ENCODE data around the gene ATP2A3.

Gene ATP2A3

GRCh38 chr17:3954976-3955672 lies 9.1 kb downstream of the ATP2A3 start:
- Histone ChIP-seq H4K91ac (ENCODE audit: low read depth, low read length) (no peak overlapping the region), H3K14ac (ENCODE audit: low read length) (no peak overlapping the region), H3K23ac (ENCODE audit: low read length) (no peak overlapping the region), H3K9ac (ENCODE audit: low read length) (no peak overlapping the region), H4K12ac (ENCODE audit: low read depth, low read length) (no peak overlapping the region), H2BK12ac (ENCODE audit: low read length) (no peak overlapping the region), H2AFZ (ENCODE audit: insufficient read depth, low read length, poor library complexity) (no peak overlapping the region), H2BK5ac (ENCODE audit: low read depth, low read length, poor library complexity) (no peak overlapping the region), H3K79me2 (ENCODE audit: control insufficient read depth, insufficient read depth, low read length, poor library complexity) (no peaks in the 10 kb centered on the region), H2BK120ac (ENCODE audit: insufficient read depth, low read length, poor library complexity) (no peak overlapping the region), H3K27me3 (ENCODE audit: insufficient read depth, low read length) (no peaks in the 10 kb centered on the region), H2AK5ac (ENCODE audit: low read length) (no peak overlapping the region), H3K79me1 (ENCODE audit: low read length) (no peaks in the 10 kb centered on the region), H3K4ac (ENCODE audit: low read depth, low read length) (no peak overlapping the region), H3K27ac (ENCODE audit: low read depth, low read length) (no peak overlapping the region), H3K4me1 (ENCODE audit: control insufficient read depth in 1 of 2, insufficient read depth in 2 of 2, low read length in 2 of 2) (peaks cover 0 to 3% of the 10 kb centered on the region in 2 experiments), H3K4me2 (ENCODE audit: low read length) (no peak overlapping the region), H3K36me3 (ENCODE audit: control insufficient read depth in 1 of 2, insufficient read depth in 2 of 2, low read length in 2 of 2) (no peaks in the 10 kb centered on the region), H3K9me3 (ENCODE audit: insufficient read depth, low read depth, low read length) (no peaks in the 10 kb centered on the region), H3K4me3 (ENCODE audit: low read depth, low read length) (no peak overlapping the region), H3K18ac (ENCODE audit: low read length) (no peak overlapping the region), H4K8ac (ENCODE audit: low read depth, low read length) (no peak overlapping the region)
- WGBS (ENCODE audit: extremely low coverage, insufficient coverage, insufficient read length), result no CpG with 5 or more reads among the region's 18 CpGs
- DNase-seq, result no peak

DNA sequence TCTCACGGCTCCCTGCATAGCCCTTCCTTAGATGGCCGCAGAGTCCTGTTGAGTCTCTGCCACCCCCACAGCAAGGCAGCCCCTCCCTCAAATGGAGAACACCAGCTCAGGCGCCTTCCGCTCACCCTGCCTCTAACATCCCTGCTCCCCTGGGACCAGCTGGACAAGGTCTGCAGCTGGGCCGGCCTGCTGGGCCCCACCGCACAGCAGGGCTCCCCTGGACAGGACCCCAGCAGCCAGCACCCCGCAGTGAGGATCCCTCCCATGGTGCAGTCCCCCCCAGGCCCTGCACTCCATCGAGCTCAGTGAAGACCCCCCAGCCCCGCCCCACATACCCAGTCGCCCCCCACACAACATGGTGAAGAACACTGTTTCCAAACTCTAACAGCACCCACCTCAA lies 10.2 kb downstream of the ATP2A3 start:
- Histone ChIP-seq H3K27me3 (ENCODE audit: insufficient read depth, low read length) (no peaks in the 10 kb centered on the region), H3K27ac (ENCODE audit: low read depth, low read length) (no peak overlapping the region), H3K4ac (ENCODE audit: low read depth, low read length) (no peak overlapping the region), H2AFZ (ENCODE audit: insufficient read depth, low read length, poor library complexity) (no peak overlapping the region), H4K12ac (ENCODE audit: low read depth, low read length) (no peak overlapping the region), H3K4me2 (ENCODE audit: low read length) (no peak overlapping the region), H2BK120ac (ENCODE audit: insufficient read depth, low read length, poor library complexity) (no peak overlapping the region), H2AK5ac (ENCODE audit: low read length) (no peak overlapping the region), H3K23ac (ENCODE audit: low read length) (no peak overlapping the region), H4K8ac (ENCODE audit: low read depth, low read length) (no peak overlapping the region), H3K36me3 (ENCODE audit: control insufficient read depth in 1 of 2, insufficient read depth in 2 of 2, low read length in 2 of 2) (no peaks in the 10 kb centered on the region), H3K9ac (ENCODE audit: low read length) (no peak overlapping the region), H3K18ac (ENCODE audit: low read length) (no peak overlapping the region), H2BK12ac (ENCODE audit: low read length) (no peak overlapping the region), H2BK5ac (ENCODE audit: low read depth, low read length, poor library complexity) (no peak overlapping the region), H3K14ac (ENCODE audit: low read length) (no peak overlapping the region), H3K4me3 (ENCODE audit: low read depth, low read length) (no peak overlapping the region), H3K4me1 (ENCODE audit: control insufficient read depth in 1 of 2, insufficient read depth in 2 of 2, low read length in 2 of 2) (no peaks in the 10 kb centered on the region), H3K79me2 (ENCODE audit: control insufficient read depth, insufficient read depth, low read length, poor library complexity) (no peaks in the 10 kb centered on the region), H3K9me3 (ENCODE audit: insufficient read depth, low read depth, low read length) (no peaks in the 10 kb centered on the region), H3K79me1 (ENCODE audit: low read length) (no peaks in the 10 kb centered on the region), H4K91ac (ENCODE audit: low read depth, low read length) (no peak overlapping the region)
- DNase-seq, result no peak
- no CpG with 5 or more reads among the region's 10 CpGs for WGBS (ENCODE audit: extremely low coverage, insufficient coverage, insufficient read length)

DNA sequence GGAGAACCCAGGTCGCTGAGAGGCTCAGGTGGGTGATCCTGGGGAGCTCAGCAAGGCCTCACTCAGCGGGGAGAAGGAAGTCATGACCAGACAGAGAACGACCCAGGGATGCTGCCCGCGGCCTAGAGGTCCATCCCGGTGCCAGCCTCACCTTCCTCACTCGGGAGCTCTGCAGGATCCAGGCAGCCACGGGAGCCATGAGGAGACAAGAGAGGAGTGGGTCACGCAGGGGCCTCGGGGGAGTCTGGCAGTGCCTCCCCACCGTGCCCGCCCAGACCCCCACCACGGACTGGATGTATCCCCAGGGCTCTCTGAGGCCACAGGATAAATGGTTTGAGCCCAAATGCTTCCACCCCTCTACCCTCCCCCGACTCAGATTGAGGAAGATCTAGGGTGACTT lies 10.7 kb downstream of the ATP2A3 start:
- H4K8ac ChIP-seq (ENCODE audit: low read depth, low read length), result no peak overlapping the region
- no peak overlapping the region for H2AFZ ChIP-seq (ENCODE audit: insufficient read depth, low read length, poor library complexity)
- H3K27me3 ChIP-seq (ENCODE audit: insufficient read depth, low read length), result no peaks in the 10 kb centered on the region
- WGBS (ENCODE audit: extremely low coverage, insufficient coverage, insufficient read length), result no CpG with 5 or more reads among the region's 14 CpGs
- H3K4me1 ChIP-seq (ENCODE audit: control insufficient read depth in 1 of 2, insufficient read depth in 2 of 2, low read length in 2 of 2), result no peaks in the 10 kb centered on the region
- H3K4me2 ChIP-seq (ENCODE audit: low read length), result no peak overlapping the region
- no peaks in the 10 kb centered on the region for H3K9me3 ChIP-seq (ENCODE audit: insufficient read depth, low read depth, low read length)
- H2BK5ac ChIP-seq (ENCODE audit: low read depth, low read length, poor library complexity), result no peak overlapping the region
- no peak overlapping the region for H3K14ac ChIP-seq (ENCODE audit: low read length)
- H3K79me1 ChIP-seq (ENCODE audit: low read length), result no peaks in the 10 kb centered on the region
- H3K4me3 ChIP-seq (ENCODE audit: low read depth, low read length), result no peak overlapping the region
- no peaks in the 10 kb centered on the region for H3K79me2 ChIP-seq (ENCODE audit: control insufficient read depth, insufficient read depth, low read length, poor library complexity)
- H3K4ac ChIP-seq (ENCODE audit: low read depth, low read length), result no peak overlapping the region
- no peak overlapping the region for H3K9ac ChIP-seq (ENCODE audit: low read length)
- no peak for DNase-seq
- no peak overlapping the region for H2BK12ac ChIP-seq (ENCODE audit: low read length)
- no peak overlapping the region for H3K18ac ChIP-seq (ENCODE audit: low read length)
- H3K36me3 ChIP-seq (ENCODE audit: control insufficient read depth in 1 of 2, insufficient read depth in 2 of 2, low read length in 2 of 2), result no peaks in the 10 kb centered on the region
- no peak overlapping the region for H3K27ac ChIP-seq (ENCODE audit: low read depth, low read length)
- no peak overlapping the region for H2BK120ac ChIP-seq (ENCODE audit: insufficient read depth, low read length, poor library complexity)
- no peak overlapping the region for H4K91ac ChIP-seq (ENCODE audit: low read depth, low read length)
- H2AK5ac ChIP-seq (ENCODE audit: low read length), result no peak overlapping the region
- H4K12ac ChIP-seq (ENCODE audit: low read depth, low read length), result no peak overlapping the region
- H3K23ac ChIP-seq (ENCODE audit: low read length), result no peak overlapping the region

- Histone ChIP-seq H3K4me3 (ENCODE audit: low read depth, low read length) (no peak overlapping the region), H3K4me1 (ENCODE audit: control insufficient read depth in 1 of 2, insufficient read depth in 2 of 2, low read length in 2 of 2) (no peaks in the 10 kb centered on the region), H3K27ac (ENCODE audit: low read depth, low read length) (no peak overlapping the region), H3K9me3 (ENCODE audit: insufficient read depth, low read depth, low read length) (no peaks in the 10 kb centered on the region), H3K79me1 (ENCODE audit: low read length) (no peaks in the 10 kb centered on the region), H3K4ac (ENCODE audit: low read depth, low read length) (no peak overlapping the region), H2BK12ac (ENCODE audit: low read length) (no peak overlapping the region), H4K8ac (ENCODE audit: low read depth, low read length) (no peak overlapping the region), H3K9ac (ENCODE audit: low read length) (no peak overlapping the region), H2BK5ac (ENCODE audit: low read depth, low read length, poor library complexity) (no peak overlapping the region), H4K91ac (ENCODE audit: low read depth, low read length) (no peak overlapping the region), H3K27me3 (ENCODE audit: insufficient read depth, low read length) (no peaks in the 10 kb centered on the region), H3K79me2 (ENCODE audit: control insufficient read depth, insufficient read depth, low read length, poor library complexity) (no peaks in the 10 kb centered on the region), H2AFZ (ENCODE audit: insufficient read depth, low read length, poor library complexity) (no peak overlapping the region), H3K18ac (ENCODE audit: low read length) (no peak overlapping the region), H3K4me2 (ENCODE audit: low read length) (no peak overlapping the region), H2AK5ac (ENCODE audit: low read length) (no peak overlapping the region), H3K36me3 (ENCODE audit: control insufficient read depth in 1 of 2, insufficient read depth in 2 of 2, low read length in 2 of 2) (no peaks in the 10 kb centered on the region), H3K14ac (ENCODE audit: low read length) (no peak overlapping the region), H4K12ac (ENCODE audit: low read depth, low read length) (no peak overlapping the region), H3K23ac (ENCODE audit: low read length) (no peak overlapping the region), H2BK120ac (ENCODE audit: insufficient read depth, low read length, poor library complexity) (no peak overlapping the region)
- WGBS (ENCODE audit: extremely low coverage, insufficient coverage, insufficient read length), result no CpG with 5 or more reads among the region's 14 CpGs
- no peak for DNase-seq
These were observed 12.1 kb downstream of the ATP2A3 start for GRCh38 chr17:3952186-3952585.

Measured in trophoblast cell (in vitro differentiated cells and primary cell).